Transverse colon (tissue), 4 donors: ENCODE results near the gene PRKCI.

ENCODE experiments used
- CTCF ChIP-seq, 5 experiments: fragments of 200-600 bp in 3 of 5; fragments of 450-650 bp in 2 of 5; sonication (generic) in 3 of 5; IDR thresholded peaks; 1 replicate in 2 of 5; 2 replicates in 3 of 5; pipeline ENCODE4 v1.5.1; 2016 to 2017; ENCODE audit warnings: antibody characterized with exemption in 5 of 5, inconsistent platforms in 3 of 5, mild to moderate bottlenecking in 2 of 5, moderate library complexity in 1 of 5
- EP300 ChIP-seq: sonication (generic); formaldehyde crosslinking; IDR thresholded peaks from one replicate; pipeline ENCODE4 v1.6.1; 2017; ENCODE audit warnings: antibody characterized with exemption, low read depth
- POLR2A ChIP-seq: fragments of 450-650 bp; IDR thresholded peaks from one replicate; pipeline ENCODE4 v1.6.1; 2016; ENCODE audit warnings: antibody characterized with exemption, mild to moderate bottlenecking, moderate library complexity
- POLR2AphosphoS5 ChIP-seq, 3 donors: sonication (generic); formaldehyde crosslinking; IDR thresholded peaks; one replicate each; pipeline ENCODE4 v1.6.1; 2016; ENCODE audit warnings: antibody characterized with exemption in 3 of 3

- TF ChIP-seq POLR2A (no peak), CTCF (IDR thresholded peaks at IDR 0.05) (no peak), POLR2AphosphoS5 (IDR thresholded peaks at IDR 0.05) (no peak), EP300 (no peak)
These were observed 130.7 kb downstream of the PRKCI start for GRCh38 chr3:170352936-170353335.
